Prostate gland (tissue), 2 donors: ENCODE measurements around the gene NPLOC4.

ENCODE experiments used
- CTCF ChIP-seq, 4 experiments: fragments of 200-600 bp in 2 of 4; fragments of 450-650 bp in 2 of 4; sonication (generic) in 2 of 4; IDR thresholded peaks; 1 replicate in 3 of 4; 2 replicates in 1 of 4; pipeline ENCODE4 v1.5.1; 2016 to 2019; ENCODE audit warnings: antibody characterized with exemption in 4 of 4, mild to moderate bottlenecking in 2 of 4, moderate library complexity in 2 of 4
- POLR2A ChIP-seq: fragments of 450-650 bp; IDR thresholded peaks from one replicate; pipeline ENCODE4 v1.6.1; 2016; ENCODE audit warnings: antibody characterized with exemption, mild to moderate bottlenecking
- POLR2AphosphoS5 ChIP-seq: sonication (generic); formaldehyde crosslinking; IDR thresholded peaks from one replicate; pipeline ENCODE4 v1.6.1; 2017; ENCODE audit warnings: antibody characterized with exemption

GRCh38 chr17:81514739-81515529 is 122.0 kb downstream of the NPLOC4 start:
- TF ChIP-seq CTCF (IDR thresholded peaks at IDR 0.05) (peak in 1 of 4 experiments; percentile 2), POLR2A (peak; percentile 68), POLR2AphosphoS5 (no peak)
